Measurements from ENCODE around the gene TRAPPC8. TPM values are rescaled to one million over a fixed set of nuclear protein-coding genes. Genes with fewer than 3 reads are reported as not detected.

TRAPPC8 gene
- total and polyA plus RNA-seq, 2 experiments from 2014 or later: 27.2 to 66.2 TPM

DNA sequence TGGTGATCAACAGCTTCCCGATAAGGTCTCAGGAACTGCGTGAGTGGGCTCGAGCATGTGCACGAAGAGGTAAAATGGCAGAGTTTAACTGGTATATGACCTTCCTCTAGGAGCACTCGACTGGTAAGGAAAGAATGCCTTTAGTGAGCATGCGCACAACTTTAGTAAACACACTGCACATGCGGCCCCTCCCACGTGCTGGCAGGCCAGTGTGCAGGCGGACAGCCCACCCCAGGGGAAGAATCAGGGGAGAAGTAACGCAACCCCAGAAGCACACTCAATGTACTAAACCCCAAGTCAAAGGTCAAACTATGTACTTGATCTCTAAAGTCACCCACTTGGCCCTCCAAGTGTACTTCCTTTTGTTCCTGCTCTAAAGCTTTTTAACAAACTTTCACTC lies 153.5 kb downstream of the TRAPPC8 start:
- no peak for TF ChIP-seq JUNB (IDR thresholded peaks at IDR 0.05; ENCODE audit: unreplicated experiment)
- no peak for TF ChIP-seq ZNF114 (CRISPR knock-in tag; IDR thresholded peaks at IDR 0.05)
- TF ChIP-seq, protein P1, sequence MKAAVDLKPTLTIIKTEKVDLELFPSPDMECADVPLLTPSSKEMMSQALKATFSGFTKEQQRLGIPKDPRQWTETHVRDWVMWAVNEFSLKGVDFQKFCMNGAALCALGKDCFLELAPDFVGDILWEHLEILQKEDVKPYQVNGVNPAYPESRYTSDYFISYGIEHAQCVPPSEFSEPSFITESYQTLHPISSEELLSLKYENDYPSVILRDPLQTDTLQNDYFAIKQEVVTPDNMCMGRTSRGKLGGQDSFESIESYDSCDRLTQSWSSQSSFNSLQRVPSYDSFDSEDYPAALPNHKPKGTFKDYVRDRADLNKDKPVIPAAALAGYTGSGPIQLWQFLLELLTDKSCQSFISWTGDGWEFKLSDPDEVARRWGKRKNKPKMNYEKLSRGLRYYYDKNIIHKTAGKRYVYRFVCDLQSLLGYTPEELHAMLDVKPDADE (IDR thresholded peaks at IDR 0.05): no peak
- no peak for TF ChIP-seq POLR2AphosphoS5 (IDR thresholded peaks at IDR 0.05; ENCODE audit: low read depth)
- TF ChIP-seq NANOG (IDR thresholded peaks at IDR 0.05; ENCODE audit: borderline replicate concordance): no peak
- TF ChIP-seq STAT1 (IDR thresholded peaks at IDR 0.05; ENCODE audit: unreplicated experiment): no peak
- TF ChIP-seq, protein P2, sequence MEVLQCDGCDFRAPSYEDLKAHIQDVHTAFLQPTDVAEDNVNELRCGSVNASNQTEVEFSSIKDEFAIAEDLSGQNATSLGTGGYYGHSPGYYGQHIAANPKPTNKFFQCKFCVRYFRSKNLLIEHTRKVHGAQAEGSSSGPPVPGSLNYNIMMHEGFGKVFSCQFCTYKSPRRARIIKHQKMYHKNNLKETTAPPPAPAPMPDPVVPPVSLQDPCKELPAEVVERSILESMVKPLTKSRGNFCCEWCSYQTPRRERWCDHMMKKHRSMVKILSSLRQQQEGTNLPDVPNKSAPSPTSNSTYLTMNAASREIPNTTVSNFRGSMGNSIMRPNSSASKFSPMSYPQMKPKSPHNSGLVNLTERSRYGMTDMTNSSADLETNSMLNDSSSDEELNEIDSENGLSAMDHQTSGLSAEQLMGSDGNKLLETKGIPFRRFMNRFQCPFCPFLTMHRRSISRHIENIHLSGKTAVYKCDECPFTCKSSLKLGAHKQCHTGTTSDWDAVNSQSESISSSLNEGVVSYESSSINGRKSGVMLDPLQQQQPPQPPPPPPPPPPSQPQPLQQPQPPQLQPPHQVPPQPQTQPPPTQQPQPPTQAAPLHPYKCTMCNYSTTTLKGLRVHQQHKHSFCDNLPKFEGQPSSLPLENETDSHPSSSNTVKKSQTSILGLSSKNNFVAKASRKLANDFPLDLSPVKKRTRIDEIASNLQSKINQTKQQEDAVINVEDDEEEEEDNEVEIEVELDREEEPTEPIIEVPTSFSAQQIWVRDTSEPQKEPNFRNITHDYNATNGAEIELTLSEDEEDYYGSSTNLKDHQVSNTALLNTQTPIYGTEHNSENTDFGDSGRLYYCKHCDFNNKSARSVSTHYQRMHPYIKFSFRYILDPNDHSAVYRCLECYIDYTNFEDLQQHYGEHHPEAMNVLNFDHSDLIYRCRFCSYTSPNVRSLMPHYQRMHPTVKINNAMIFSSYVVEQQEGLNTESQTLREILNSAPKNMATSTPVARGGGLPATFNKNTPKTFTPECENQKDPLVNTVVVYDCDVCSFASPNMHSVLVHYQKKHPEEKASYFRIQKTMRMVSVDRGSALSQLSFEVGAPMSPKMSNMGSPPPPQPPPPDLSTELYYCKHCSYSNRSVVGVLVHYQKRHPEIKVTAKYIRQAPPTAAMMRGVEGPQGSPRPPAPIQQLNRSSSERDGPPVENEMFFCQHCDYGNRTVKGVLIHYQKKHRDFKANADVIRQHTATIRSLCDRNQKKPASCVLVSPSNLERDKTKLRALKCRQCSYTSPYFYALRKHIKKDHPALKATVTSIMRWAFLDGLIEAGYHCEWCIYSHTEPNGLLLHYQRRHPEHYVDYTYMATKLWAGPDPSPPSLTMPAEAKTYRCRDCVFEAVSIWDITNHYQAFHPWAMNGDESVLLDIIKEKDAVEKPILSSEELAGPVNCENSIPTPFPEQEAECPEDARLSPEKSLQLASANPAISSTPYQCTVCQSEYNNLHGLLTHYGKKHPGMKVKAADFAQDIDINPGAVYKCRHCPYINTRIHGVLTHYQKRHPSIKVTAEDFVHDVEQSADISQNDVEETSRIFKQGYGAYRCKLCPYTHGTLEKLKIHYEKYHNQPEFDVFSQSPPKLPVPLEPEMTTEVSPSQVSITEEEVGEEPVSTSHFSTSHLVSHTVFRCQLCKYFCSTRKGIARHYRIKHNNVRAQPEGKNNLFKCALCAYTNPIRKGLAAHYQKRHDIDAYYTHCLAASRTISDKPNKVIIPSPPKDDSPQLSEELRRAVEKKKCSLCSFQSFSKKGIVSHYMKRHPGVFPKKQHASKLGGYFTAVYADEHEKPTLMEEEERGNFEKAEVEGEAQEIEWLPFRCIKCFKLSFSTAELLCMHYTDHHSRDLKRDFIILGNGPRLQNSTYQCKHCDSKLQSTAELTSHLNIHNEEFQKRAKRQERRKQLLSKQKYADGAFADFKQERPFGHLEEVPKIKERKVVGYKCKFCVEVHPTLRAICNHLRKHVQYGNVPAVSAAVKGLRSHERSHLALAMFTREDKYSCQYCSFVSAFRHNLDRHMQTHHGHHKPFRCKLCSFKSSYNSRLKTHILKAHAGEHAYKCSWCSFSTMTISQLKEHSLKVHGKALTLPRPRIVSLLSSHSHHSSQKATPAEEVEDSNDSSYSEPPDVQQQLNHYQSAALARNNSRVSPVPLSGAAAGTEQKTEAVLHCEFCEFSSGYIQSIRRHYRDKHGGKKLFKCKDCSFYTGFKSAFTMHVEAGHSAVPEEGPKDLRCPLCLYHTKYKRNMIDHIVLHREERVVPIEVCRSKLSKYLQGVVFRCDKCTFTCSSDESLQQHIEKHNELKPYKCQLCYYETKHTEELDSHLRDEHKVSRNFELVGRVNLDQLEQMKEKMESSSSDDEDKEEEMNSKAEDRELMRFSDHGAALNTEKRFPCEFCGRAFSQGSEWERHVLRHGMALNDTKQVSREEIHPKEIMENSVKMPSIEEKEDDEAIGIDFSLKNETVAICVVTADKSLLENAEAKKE (CRISPR knock-in tag; IDR thresholded peaks at IDR 0.05): no peak
- TF ChIP-seq, protein P3, sequence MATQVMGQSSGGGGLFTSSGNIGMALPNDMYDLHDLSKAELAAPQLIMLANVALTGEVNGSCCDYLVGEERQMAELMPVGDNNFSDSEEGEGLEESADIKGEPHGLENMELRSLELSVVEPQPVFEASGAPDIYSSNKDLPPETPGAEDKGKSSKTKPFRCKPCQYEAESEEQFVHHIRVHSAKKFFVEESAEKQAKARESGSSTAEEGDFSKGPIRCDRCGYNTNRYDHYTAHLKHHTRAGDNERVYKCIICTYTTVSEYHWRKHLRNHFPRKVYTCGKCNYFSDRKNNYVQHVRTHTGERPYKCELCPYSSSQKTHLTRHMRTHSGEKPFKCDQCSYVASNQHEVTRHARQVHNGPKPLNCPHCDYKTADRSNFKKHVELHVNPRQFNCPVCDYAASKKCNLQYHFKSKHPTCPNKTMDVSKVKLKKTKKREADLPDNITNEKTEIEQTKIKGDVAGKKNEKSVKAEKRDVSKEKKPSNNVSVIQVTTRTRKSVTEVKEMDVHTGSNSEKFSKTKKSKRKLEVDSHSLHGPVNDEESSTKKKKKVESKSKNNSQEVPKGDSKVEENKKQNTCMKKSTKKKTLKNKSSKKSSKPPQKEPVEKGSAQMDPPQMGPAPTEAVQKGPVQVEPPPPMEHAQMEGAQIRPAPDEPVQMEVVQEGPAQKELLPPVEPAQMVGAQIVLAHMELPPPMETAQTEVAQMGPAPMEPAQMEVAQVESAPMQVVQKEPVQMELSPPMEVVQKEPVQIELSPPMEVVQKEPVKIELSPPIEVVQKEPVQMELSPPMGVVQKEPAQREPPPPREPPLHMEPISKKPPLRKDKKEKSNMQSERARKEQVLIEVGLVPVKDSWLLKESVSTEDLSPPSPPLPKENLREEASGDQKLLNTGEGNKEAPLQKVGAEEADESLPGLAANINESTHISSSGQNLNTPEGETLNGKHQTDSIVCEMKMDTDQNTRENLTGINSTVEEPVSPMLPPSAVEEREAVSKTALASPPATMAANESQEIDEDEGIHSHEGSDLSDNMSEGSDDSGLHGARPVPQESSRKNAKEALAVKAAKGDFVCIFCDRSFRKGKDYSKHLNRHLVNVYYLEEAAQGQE (IDR thresholded peaks at IDR 0.05; ENCODE audit: unreplicated experiment): no peak
- TF ChIP-seq CREB1 (CRISPR knock-in tag; IDR thresholded peaks at IDR 0.05; ENCODE audit: low read depth): no peak
- TF ChIP-seq EZH2 (IDR thresholded peaks at IDR 0.05; ENCODE audit: low read depth, unreplicated experiment): no peak
- no peak for TF ChIP-seq EZH2phosphoT487 (IDR thresholded peaks at IDR 0.05; ENCODE audit: unreplicated experiment)
- TF ChIP-seq, protein P4, sequence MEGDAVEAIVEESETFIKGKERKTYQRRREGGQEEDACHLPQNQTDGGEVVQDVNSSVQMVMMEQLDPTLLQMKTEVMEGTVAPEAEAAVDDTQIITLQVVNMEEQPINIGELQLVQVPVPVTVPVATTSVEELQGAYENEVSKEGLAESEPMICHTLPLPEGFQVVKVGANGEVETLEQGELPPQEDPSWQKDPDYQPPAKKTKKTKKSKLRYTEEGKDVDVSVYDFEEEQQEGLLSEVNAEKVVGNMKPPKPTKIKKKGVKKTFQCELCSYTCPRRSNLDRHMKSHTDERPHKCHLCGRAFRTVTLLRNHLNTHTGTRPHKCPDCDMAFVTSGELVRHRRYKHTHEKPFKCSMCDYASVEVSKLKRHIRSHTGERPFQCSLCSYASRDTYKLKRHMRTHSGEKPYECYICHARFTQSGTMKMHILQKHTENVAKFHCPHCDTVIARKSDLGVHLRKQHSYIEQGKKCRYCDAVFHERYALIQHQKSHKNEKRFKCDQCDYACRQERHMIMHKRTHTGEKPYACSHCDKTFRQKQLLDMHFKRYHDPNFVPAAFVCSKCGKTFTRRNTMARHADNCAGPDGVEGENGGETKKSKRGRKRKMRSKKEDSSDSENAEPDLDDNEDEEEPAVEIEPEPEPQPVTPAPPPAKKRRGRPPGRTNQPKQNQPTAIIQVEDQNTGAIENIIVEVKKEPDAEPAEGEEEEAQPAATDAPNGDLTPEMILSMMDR (conservative IDR thresholded peaks at IDR 0.05; ENCODE audit: low read depth in 2 of 2): no peak
- no peak for TF ChIP-seq ZNF331 (CRISPR knock-in tag; IDR thresholded peaks at IDR 0.05; ENCODE audit: low read depth)
- H3K4me3 ChIP-seq: no peak overlapping the region
- Mint-ChIP-seq H3K4me3 (no peak overlapping the region), H3K36me3 (ENCODE audit: low read depth) (no peaks in the 10 kb centered on the region; the same call in 2 of the 3 replicates), H3K9me3 (no peaks in the 10 kb centered on the region), H3K4me1 (peaks cover 2% of the 10 kb centered on the region; the same call in 1 of the 3 replicates), H3K27me3 (ENCODE audit: insufficient read depth, low read depth, poor library complexity) (peaks cover 5% of the 10 kb centered on the region), H3K27ac (no peak overlapping the region)
- no peak overlapping the region for H3K27ac ChIP-seq (ENCODE audit: low read depth)
- H3K9me2 ChIP-seq (ENCODE audit: insufficient read depth): no peaks in the 10 kb centered on the region
- no peak for DNase-seq (ENCODE audit: low spot score)
- no peaks in the 10 kb centered on the region for H3K4me1 ChIP-seq (ENCODE audit: insufficient read depth)
- no peaks in the 10 kb centered on the region for H4K20me1 ChIP-seq (replicated peaks; ENCODE audit: insufficient read depth)
- no peak for ATAC-seq
- no peaks in the 10 kb centered on the region for H3F3A ChIP-seq (replicated peaks; ENCODE audit: low read depth)
- no peaks in the 10 kb centered on the region for H3K27me3 ChIP-seq (ENCODE audit: insufficient read depth)
- H3K36me3 ChIP-seq (ENCODE audit: insufficient read depth): no peaks in the 10 kb centered on the region
- H3K79me2 ChIP-seq (replicated peaks; ENCODE audit: insufficient read depth): no peaks in the 10 kb centered on the region
- peak overlapping the region; percentile 60; the same call in 1 of the 2 replicates for H2AFZ ChIP-seq
- no peak overlapping the region for H3K4me2 ChIP-seq
